ENCODE measurements around the gene CELA2B. TPM values are rescaled to one million over a fixed set of nuclear protein-coding genes. Genes with fewer than 3 reads are reported as not detected.
"Not testable (repeated sequence)": the region's sequence is repeated elsewhere in the genome, so short reads cannot be mapped to it uniquely, and the experiment has no call there.

The CELA2B gene
- total RNA-seq, result not detected
- long read RNA-seq, result 0 reads

DNA sequence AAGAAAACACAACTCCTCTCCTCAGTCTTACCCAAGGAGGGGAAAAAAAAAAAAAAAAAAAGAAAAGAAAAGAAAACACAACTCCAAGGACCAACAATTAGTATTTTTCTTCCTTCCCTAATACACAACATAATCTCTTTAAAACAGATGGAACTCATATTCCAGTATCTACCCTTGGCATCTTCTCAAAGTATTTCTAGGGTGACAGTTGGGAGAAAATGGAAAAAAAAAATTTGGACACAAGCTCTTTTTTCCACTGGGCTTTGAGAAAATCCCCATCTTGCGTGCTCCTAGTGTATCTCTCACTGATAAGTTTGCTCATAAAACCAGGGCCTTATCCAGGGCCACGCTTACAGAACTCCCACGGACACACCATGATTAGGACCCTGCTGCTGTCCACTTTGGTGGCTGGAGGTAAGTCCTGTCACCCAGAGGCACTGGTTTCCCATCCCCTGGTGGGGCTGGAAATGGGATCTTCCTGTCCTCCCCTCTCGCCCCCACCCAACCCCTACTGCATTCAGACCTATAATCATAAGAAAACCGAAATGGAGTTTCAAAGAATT is at the start of gene CELA2B:
Gene CELA2B (plus strand): TSS at position 353 of the 563 bp plus-strand sequence. CDS start 22 bp downstream, at position 375.
- H3K36me3 ChIP-seq, result no peaks in the 10 kb centered on the region
- H3K27me3 ChIP-seq, result no peaks in the 10 kb centered on the region
- TF ChIP-seq, protein P1, sequence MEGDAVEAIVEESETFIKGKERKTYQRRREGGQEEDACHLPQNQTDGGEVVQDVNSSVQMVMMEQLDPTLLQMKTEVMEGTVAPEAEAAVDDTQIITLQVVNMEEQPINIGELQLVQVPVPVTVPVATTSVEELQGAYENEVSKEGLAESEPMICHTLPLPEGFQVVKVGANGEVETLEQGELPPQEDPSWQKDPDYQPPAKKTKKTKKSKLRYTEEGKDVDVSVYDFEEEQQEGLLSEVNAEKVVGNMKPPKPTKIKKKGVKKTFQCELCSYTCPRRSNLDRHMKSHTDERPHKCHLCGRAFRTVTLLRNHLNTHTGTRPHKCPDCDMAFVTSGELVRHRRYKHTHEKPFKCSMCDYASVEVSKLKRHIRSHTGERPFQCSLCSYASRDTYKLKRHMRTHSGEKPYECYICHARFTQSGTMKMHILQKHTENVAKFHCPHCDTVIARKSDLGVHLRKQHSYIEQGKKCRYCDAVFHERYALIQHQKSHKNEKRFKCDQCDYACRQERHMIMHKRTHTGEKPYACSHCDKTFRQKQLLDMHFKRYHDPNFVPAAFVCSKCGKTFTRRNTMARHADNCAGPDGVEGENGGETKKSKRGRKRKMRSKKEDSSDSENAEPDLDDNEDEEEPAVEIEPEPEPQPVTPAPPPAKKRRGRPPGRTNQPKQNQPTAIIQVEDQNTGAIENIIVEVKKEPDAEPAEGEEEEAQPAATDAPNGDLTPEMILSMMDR (IDR thresholded peaks at IDR 0.05), result no peak
- no peak within 1 kb of the TSS for H3K4me3 ChIP-seq
- no peaks in the 10 kb centered on the region for H3K4me1 ChIP-seq
- H3K27ac ChIP-seq, result no peak within 1 kb of the TSS
- H3K9me3 ChIP-seq, result no peaks in the 10 kb centered on the region
- ATAC-seq (no peak), DNase-seq (no peak)
- intact Hi-C loops (cut with DNase I), result no loop called here

DNA sequence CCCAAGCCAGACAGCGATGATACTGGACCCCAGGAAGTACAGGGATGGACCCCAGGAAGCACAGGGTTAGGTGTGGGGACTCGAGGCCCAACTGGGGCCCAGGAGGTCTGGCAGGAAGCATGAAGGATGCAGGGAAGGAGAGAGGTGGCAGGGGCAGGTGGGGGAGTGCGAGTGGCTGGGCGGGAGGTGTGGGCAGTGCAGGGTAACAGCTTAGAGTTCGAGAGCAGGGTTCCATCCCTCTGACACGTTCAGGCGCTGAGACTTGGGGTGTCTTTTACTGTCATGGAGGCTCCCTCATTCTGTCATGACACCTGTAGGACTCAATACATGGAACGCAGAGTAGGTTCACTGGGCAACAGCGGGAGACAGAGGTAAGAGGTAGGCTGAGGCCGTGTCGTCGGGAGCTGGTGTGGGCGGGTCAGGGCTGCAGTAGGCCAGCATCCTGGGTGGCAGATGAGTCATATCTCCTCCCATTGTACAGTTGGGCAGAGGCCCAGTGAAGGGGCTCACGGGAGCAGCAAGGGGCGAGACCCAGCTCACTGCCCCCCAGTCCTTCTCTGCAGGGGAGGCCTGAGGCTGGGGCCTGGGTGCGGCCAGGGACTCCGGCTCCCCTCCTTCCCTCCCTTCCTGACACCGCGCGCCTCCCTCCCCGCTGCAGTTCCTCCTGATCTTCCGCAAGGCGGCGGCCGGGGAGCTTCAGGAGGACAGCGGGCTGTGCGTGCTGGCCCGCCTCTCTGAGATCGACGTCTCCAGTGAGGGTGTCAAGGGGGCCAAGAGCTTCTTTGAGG is 49.2 kb upstream of the CELA2B start:
- TF ChIP-seq, protein P1 (IDR thresholded peaks at IDR 0.05), result peak; percentile 25
- intact Hi-C loops (cut with DNase I), result no loop called here
- no peak overlapping the region for H3K27ac ChIP-seq
- no peaks in the 10 kb centered on the region for H3K9me3 ChIP-seq
- DNase-seq (no peak), ATAC-seq (no peak)
- no peaks in the 10 kb centered on the region for H3K27me3 ChIP-seq
- H3K4me3 ChIP-seq, result no peak overlapping the region
- H3K36me3 ChIP-seq, result peaks cover 19% of the 10 kb centered on the region
- H3K4me1 ChIP-seq, result no peaks in the 10 kb centered on the region

DNA sequence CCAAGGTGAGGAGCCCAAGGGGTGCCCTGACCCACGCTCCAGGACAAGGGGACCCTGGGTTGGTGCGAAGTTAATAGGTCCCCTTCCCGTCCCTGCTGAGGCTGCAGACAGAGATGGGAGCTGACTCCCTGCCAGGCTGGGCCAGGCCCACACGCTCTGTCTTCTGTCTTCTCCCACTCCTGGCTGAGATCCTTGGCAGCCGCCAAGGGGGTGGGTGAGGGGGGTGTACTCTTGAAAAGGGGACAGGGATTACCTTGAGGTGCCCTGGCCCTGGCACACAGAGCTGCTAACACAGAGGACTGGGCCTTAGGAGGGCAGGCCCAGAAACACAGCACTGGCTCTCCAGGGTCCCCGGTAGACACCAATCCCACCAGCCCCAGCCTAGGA is 48.6 kb upstream of the CELA2B start:
- intact Hi-C loops (cut with DNase I), result no loop called here
- Histone ChIP-seq H3K9me3 (no peaks in the 10 kb centered on the region), H3K4me3 (no peak overlapping the region), H3K36me3 (peaks cover 19% of the 10 kb centered on the region), H3K27ac (no peak overlapping the region), H3K4me1 (no peaks in the 10 kb centered on the region), H3K27me3 (no peaks in the 10 kb centered on the region)
- TF ChIP-seq, protein P1 (IDR thresholded peaks at IDR 0.05), result no peak
- ATAC-seq (no peak), DNase-seq (no peak)

DNA sequence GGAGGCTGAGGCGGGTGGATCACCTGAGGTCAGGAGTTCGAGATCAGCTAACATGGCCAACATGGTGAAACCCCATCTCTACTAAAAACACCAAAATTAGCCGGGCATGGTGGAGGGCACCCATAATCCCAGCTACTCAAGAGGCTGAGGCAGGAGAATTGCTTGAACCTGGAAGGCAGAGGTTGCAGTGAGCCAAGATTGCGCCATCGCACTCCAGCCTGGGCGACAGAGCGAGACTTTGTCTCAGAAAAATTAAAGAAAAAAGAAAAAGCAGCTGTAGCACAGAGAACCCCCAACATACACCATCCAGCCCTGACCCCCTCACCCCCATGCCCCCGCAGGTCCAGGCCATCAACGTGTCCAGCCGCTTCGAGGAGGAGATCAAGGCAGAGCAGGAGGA is 47.7 kb upstream of the CELA2B start:
- H3K4me3 ChIP-seq; ATAC-seq; H3K27me3 ChIP-seq; H3K9me3 ChIP-seq; DNase-seq; intact Hi-C loops (cut with DNase I); H3K4me1 ChIP-seq; H3K27ac ChIP-seq: not testable (repeated sequence)
- H3K36me3 ChIP-seq, result peaks cover 19% of the 10 kb centered on the region

DNA sequence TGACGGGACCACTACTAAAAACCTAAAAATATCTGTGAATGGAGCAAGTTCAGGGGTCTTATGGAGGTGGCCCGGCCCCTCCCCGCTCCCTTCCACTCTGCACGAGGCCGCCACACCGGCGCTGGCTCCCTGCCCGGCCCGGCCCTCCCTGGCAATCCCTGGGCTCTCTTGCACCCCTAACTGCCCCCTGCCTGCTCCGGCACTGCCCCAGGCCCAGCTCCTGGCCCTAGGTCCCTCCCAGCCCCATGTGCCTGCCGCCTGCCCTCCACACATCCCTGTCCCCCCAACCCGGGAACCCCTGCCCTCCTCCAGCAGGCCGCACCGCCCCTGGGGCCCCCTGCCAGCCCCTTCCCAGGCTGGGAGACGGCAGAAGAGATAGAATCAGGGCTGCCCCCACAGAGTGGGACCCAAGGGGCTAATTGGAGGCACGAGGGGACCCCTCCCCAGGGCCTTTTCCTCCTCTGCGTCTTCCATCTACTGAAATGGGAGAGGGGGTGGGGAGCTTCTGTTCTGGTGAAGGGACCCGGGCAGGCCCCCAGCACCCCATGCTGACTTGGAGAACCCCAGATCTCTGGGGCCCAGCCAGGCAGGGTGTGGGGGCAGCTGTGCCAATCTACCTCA is 47.0 kb upstream of the CELA2B start:
- intact Hi-C loops (cut with DNase I), result no loop called here
- ATAC-seq (no peak), DNase-seq (no peak)
- Histone ChIP-seq H3K4me3 (no peak overlapping the region), H3K4me1 (no peaks in the 10 kb centered on the region), H3K27ac (no peak overlapping the region), H3K36me3 (peaks cover 19% of the 10 kb centered on the region), H3K9me3 (no peaks in the 10 kb centered on the region), H3K27me3 (no peaks in the 10 kb centered on the region)
- TF ChIP-seq, protein P1 (IDR thresholded peaks at IDR 0.05), result no peak

DNA sequence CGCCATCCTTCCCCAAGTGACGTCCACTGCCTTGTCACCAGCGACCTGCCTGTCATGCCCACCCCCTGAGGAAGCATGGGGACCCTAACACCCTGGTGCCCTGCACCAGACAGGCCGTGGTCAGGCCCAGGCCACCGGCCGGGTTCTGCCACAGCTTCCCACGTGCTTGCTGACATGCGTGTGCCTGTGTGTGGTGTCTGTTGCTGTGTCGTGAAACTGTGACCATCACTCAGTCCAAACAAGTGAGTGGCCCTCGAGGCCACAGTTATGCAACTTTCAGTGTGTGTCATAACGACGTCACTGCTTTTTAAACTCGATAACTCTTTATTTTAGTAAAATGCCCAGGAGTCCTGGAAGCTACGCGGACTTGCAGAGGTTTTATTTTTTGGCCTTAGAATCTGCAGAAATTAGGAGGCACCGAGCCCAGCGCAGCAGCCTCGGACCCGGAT is 46.2 kb upstream of the CELA2B start:
- no peaks in the 10 kb centered on the region for H3K4me1 ChIP-seq
- TF ChIP-seq, protein P1 (IDR thresholded peaks at IDR 0.05), result no peak
- H3K27ac ChIP-seq, result no peak overlapping the region
- intact Hi-C loops (cut with DNase I), result loop anchor here (5.0 kb wide), 1 partner anchor 107 kb away; no protein-coding TSS in a partner anchor
- no peak overlapping the region for H3K4me3 ChIP-seq
- H3K36me3 ChIP-seq, result peaks cover 19% of the 10 kb centered on the region
- ATAC-seq (peak; percentile 5), DNase-seq (no peak)
- no peaks in the 10 kb centered on the region for H3K9me3 ChIP-seq
- no peaks in the 10 kb centered on the region for H3K27me3 ChIP-seq
